Nephron (organoid): ENCODE results near the gene MICA.
A peak's percentile ranks its signal among the peaks of the same experiment; 100 is the strongest.

Experiments used
- H3K27ac Mint-ChIP-seq, 3 experiments: 2 replicates each; pipeline ENCODE4 v1.8.0; 2020; ENCODE audit warnings: mixed read lengths in 3 of 3, mild to moderate bottlenecking in 2 of 3, moderate library complexity in 1 of 3
- H3K27me3 Mint-ChIP-seq: 2 replicates; pipeline ENCODE4 v1.8.0; 2021; ENCODE audit warnings: low read depth, mild to moderate bottlenecking, moderate library complexity, mixed read lengths
- H3K36me3 Mint-ChIP-seq: 2 replicates; pipeline ENCODE4 v1.8.0; 2020; ENCODE audit warnings: low read depth, mixed read lengths
- H3K4me1 Mint-ChIP-seq: 2 replicates; pipeline ENCODE4 v1.8.0; 2020; ENCODE audit warnings: mixed read lengths
- H3K4me3 Mint-ChIP-seq, 3 experiments: 2 replicates each; pipeline ENCODE4 v1.8.0; 2020; ENCODE audit warnings: mild to moderate bottlenecking in 3 of 3, mixed read lengths in 3 of 3, moderate library complexity in 2 of 3
- H3K9me3 Mint-ChIP-seq: 2 replicates; pipeline ENCODE4 v1.8.0; 2020; ENCODE audit warnings: mixed read lengths
- TF ChIP-seq, protein P1 (sequence below), 3 experiments: fragments of 200-600 bp; sonication (generic); IDR thresholded peaks; one replicate each; pipeline ENCODE4 v1.5.0; 2021; ENCODE audit warnings: antibody characterized with exemption in 3 of 3; ENCODE audit not compliant: unreplicated experiment in 3 of 3

MICA gene

DNA sequence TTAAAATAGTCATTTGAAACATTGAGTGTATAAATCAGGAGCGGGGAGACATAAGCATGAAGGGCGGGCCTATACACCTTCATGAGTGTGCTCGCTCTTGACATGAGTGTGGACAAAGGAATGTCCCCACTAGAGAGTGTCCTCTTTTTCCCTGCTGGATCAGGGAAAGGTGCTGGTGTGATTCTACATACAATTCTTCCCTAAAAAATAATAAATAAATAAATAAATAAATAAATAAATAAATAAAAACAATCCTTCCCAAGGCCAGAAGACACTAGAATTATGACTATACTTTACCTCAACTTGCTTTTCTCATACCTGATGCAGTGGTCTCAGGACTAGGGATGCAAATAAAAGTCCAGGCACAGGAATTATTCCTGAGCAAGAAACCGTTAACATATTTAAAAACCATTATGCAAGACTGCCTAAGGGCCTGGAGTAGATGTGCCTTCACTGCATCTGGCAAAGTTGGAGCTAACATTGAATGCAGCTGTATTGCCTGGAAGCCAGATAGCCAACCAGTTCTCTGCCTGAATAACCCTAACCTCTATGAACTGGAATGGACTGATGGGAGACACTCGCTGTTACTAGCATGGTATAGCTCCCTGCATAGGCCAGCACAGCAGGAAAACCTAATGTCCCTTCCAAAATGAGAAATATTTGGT lies 57.1 kb downstream of the MICA start:
- H3K4me3 Mint-ChIP-seq: no peak overlapping the region
- peaks cover 4% of the 10 kb centered on the region for H3K9me3 Mint-ChIP-seq
- H3K36me3 Mint-ChIP-seq: no peaks in the 10 kb centered on the region
- H3K4me1 Mint-ChIP-seq: no peaks in the 10 kb centered on the region
- H3K27ac Mint-ChIP-seq: no peak overlapping the region
- TF ChIP-seq, protein P1, sequence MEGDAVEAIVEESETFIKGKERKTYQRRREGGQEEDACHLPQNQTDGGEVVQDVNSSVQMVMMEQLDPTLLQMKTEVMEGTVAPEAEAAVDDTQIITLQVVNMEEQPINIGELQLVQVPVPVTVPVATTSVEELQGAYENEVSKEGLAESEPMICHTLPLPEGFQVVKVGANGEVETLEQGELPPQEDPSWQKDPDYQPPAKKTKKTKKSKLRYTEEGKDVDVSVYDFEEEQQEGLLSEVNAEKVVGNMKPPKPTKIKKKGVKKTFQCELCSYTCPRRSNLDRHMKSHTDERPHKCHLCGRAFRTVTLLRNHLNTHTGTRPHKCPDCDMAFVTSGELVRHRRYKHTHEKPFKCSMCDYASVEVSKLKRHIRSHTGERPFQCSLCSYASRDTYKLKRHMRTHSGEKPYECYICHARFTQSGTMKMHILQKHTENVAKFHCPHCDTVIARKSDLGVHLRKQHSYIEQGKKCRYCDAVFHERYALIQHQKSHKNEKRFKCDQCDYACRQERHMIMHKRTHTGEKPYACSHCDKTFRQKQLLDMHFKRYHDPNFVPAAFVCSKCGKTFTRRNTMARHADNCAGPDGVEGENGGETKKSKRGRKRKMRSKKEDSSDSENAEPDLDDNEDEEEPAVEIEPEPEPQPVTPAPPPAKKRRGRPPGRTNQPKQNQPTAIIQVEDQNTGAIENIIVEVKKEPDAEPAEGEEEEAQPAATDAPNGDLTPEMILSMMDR (IDR thresholded peaks at IDR 0.05; ENCODE audit: unreplicated experiment in 3 of 3): no peak
- peaks cover 42% of the 10 kb centered on the region for H3K27me3 Mint-ChIP-seq

GRCh38 chr6:31462026-31462963 lies 58.9 kb downstream of the MICA start:
- no peaks in the 10 kb centered on the region for H3K36me3 Mint-ChIP-seq
- H3K27me3 Mint-ChIP-seq: peaks cover 40% of the 10 kb centered on the region
- TF ChIP-seq, protein P1 (IDR thresholded peaks at IDR 0.05; ENCODE audit: unreplicated experiment in 3 of 3): no peak
- peaks cover 2% of the 10 kb centered on the region for H3K9me3 Mint-ChIP-seq
- no peaks in the 10 kb centered on the region for H3K4me1 Mint-ChIP-seq
- no peak overlapping the region for H3K27ac Mint-ChIP-seq
- peak overlapping the region; percentile 55 to 76 (median 75) for H3K4me3 Mint-ChIP-seq

DNA sequence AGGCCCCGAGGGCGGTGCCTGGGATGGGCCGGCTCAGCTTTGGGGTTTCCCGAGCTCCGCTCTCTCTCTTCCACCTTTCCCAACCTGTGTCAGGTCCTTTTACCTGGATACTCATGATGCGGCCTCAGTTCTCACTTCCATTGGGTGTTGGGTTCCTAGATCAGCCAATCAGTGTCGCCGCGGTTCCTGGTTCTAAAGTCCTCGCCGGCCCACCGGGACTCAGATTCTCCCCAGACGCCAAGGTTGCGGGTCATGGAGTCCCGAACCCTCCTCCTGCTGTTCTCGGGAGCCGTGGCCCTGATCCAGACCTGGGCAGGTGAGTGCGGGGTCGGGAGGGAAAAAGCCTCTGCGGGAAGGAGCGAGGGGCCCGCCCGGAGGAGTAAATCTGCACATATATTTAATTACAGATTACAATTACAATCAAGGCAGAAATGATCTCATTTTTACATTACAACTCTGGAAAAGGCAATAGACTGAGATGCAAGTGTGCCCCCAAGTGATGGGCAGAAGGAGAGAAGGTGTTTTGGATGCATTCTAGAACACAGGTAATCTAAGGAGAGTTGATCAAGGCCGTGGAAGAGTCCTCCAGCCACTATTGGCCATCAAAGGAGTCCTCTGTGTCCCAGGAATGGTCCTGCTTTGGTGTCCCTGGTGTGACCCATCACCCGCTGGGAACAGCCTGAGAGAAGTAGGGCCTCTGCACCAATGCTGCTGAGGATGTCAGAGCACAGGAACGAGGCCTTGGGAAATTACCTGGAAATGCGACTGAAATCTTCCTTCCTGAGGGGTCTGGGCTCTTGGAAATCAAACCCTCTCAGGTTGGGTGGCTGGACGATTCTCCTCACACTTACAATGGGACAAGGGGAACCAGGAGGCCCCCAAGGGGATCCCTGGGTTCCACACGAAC lies 59.8 kb downstream of the MICA start:
- Mint-ChIP-seq H3K36me3 (no peaks in the 10 kb centered on the region), H3K9me3 (no peaks in the 10 kb centered on the region), H3K27ac (no peak overlapping the region), H3K4me1 (peaks cover 3% of the 10 kb centered on the region), H3K27me3 (peaks cover 37% of the 10 kb centered on the region), H3K4me3 (peak overlapping the region; percentile 55 to 76 (median 75))
- TF ChIP-seq, protein P1 (IDR thresholded peaks at IDR 0.05; ENCODE audit: unreplicated experiment in 3 of 3): no peak

- TF ChIP-seq, protein P1 (IDR thresholded peaks at IDR 0.05; ENCODE audit: unreplicated experiment in 3 of 3): no peak
- Mint-ChIP-seq H3K4me1 (peaks cover 7% of the 10 kb centered on the region), H3K27me3 (peaks cover 43% of the 10 kb centered on the region), H3K9me3 (no peaks in the 10 kb centered on the region), H3K4me3 (no peak overlapping the region), H3K27ac (no peak overlapping the region), H3K36me3 (no peaks in the 10 kb centered on the region)
Measured at GRCh38 chr6:31464252-31465184, 61.1 kb downstream of the MICA start.
